ENCODE data around the gene SHISA3.

- no peak for TF ChIP-seq ZFX (IDR thresholded peaks at IDR 0.05)
- TF ChIP-seq CTCF (conservative IDR thresholded peaks at IDR 0.05), result no peak
These were observed 34.7 kb upstream of the SHISA3 start for GRCh38 chr4:42362591-42362990.

Data from C4-2B (cell line).